ENCODE data around the gene PDZRN4.

DNA sequence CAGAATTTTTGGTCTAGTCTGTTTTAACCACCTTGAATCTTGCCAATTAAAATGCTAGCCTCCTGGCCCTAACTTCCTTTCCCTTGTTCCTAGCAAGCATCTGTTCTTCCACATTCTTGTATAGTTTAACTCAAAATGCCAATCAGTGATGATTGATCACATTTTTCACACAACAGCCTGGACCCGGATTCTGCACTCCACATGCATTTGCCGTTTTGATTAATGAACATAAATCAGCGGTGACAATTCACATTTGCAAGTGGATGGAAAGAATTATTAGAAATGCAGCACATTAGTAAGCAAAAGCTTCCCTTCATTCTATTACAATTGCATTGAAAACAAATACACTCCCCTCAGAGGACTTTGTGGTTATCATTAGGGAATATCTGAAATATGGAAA lies 83.4 kb downstream of the PDZRN4 start:
- TF ChIP-seq POLR2AphosphoS5 (IDR thresholded peaks at IDR 0.05): no peak
- TF ChIP-seq, protein P1, sequence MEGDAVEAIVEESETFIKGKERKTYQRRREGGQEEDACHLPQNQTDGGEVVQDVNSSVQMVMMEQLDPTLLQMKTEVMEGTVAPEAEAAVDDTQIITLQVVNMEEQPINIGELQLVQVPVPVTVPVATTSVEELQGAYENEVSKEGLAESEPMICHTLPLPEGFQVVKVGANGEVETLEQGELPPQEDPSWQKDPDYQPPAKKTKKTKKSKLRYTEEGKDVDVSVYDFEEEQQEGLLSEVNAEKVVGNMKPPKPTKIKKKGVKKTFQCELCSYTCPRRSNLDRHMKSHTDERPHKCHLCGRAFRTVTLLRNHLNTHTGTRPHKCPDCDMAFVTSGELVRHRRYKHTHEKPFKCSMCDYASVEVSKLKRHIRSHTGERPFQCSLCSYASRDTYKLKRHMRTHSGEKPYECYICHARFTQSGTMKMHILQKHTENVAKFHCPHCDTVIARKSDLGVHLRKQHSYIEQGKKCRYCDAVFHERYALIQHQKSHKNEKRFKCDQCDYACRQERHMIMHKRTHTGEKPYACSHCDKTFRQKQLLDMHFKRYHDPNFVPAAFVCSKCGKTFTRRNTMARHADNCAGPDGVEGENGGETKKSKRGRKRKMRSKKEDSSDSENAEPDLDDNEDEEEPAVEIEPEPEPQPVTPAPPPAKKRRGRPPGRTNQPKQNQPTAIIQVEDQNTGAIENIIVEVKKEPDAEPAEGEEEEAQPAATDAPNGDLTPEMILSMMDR (IDR thresholded peaks at IDR 0.05): no peak
